ENCODE measurements around the gene EMC10. TPM values are rescaled to one million over a fixed set of nuclear protein-coding genes. Genes with fewer than 3 reads are reported as not detected.
A peak's percentile ranks its signal among the peaks of the same experiment; 100 is the strongest.

EMC10 gene
- polyA plus RNA-seq (2013), result 73.1 and 73.6 TPM in 2 replicates

- Histone ChIP-seq H3K4me1 (ENCODE audit: control insufficient read depth in 1 of 2, insufficient read depth in 2 of 2, low read length in 2 of 2) (peaks cover 3 to 13% of the 10 kb centered on the region in 2 experiments), H3K9me3 (ENCODE audit: insufficient read depth, low read depth, low read length) (peaks cover 4% of the 10 kb centered on the region), H4K91ac (ENCODE audit: low read depth, low read length) (peak within 1 kb of the TSS; percentile 93), H3K4me2 (ENCODE audit: low read length) (peak within 1 kb of the TSS; percentile 78), H3K14ac (ENCODE audit: low read length) (peak within 1 kb of the TSS; percentile 97), H2BK120ac (ENCODE audit: insufficient read depth, low read length, poor library complexity) (peak within 1 kb of the TSS; percentile 69), H3K36me3 (ENCODE audit: control insufficient read depth in 1 of 2, insufficient read depth in 2 of 2, low read length in 2 of 2) (peaks cover 32 to 33% of the 10 kb centered on the region in 2 experiments), H2BK12ac (ENCODE audit: low read length) (no peak within 1 kb of the TSS), H3K27me3 (ENCODE audit: insufficient read depth, low read length) (no peaks in the 10 kb centered on the region), H4K12ac (ENCODE audit: low read depth, low read length) (peak within 1 kb of the TSS; percentile 96), H3K4ac (ENCODE audit: low read depth, low read length) (peak within 1 kb of the TSS; percentile 73), H3K18ac (ENCODE audit: low read length) (peak within 1 kb of the TSS; percentile 88), H3K9ac (ENCODE audit: low read length) (peak within 1 kb of the TSS; percentile 89), H2AFZ (ENCODE audit: insufficient read depth, low read length, poor library complexity) (peak within 1 kb of the TSS; percentile 91), H2BK5ac (ENCODE audit: low read depth, low read length, poor library complexity) (peak within 1 kb of the TSS; percentile 65), H3K79me1 (ENCODE audit: low read length) (peaks cover 3% of the 10 kb centered on the region), H3K79me2 (ENCODE audit: control insufficient read depth, insufficient read depth, low read length, poor library complexity) (peaks cover 5% of the 10 kb centered on the region), H2AK5ac (ENCODE audit: low read length) (peak within 1 kb of the TSS; percentile 58), H3K27ac (ENCODE audit: low read depth, low read length) (peak within 1 kb of the TSS; percentile 82), H3K23ac (ENCODE audit: low read length) (no peak within 1 kb of the TSS), H4K8ac (ENCODE audit: low read depth, low read length) (peak within 1 kb of the TSS; percentile 98), H3K4me3 (ENCODE audit: low read depth, low read length) (peak within 1 kb of the TSS; percentile 83)
- WGBS (ENCODE audit: extremely low coverage, insufficient coverage, insufficient read length), result no CpG with 5 or more reads among the region's 58 CpGs
- peak; percentile 96 to 98 for DNase-seq
Measured at GRCh38 chr19:50476224-50476906, at the start of gene EMC10, which contains the start of gene GARIN5A. EMC10 (plus strand) TSS chr19:50476507; CDS start chr19:50476545, 38 bp downstream. GARIN5A (minus strand) TSS chr19:50476848; CDS start chr19:50476388, 460 bp downstream.

DNA sequence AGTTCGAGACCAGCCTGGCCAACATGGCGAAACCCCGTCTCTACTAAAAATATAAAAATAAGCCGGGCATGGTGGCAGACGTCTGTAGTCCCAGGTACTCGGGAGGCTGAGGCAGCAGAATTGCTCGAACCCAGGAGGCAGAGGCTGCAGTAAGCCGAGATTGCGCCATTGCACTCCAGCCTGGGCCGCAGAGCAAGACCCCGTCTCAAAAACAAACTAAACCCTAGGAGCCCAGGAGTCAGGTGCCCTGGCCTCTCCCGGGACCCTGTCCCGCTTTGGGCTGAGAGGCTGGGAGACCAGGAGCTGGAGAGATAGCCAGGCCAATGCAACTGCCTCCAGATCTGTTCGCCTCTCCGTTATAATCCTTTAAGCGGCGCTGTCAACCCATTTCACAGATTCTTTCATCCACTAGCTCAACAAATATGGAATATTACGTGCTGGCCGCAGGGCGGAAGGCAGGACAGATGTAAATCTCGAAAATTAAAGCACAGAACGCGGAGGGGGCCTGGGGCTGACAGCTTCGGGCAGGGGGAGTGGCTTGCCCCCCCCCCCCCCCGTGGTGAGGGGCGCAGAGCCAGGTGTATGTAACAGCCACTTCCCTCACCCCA is 48.9 kb upstream of the EMC10 start:
- H2BK5ac ChIP-seq (ENCODE audit: low read depth, low read length, poor library complexity), result no peak overlapping the region
- no peak overlapping the region for H3K9ac ChIP-seq (ENCODE audit: low read length)
- no peak overlapping the region for H2BK12ac ChIP-seq (ENCODE audit: low read length)
- H3K4me1 ChIP-seq (ENCODE audit: control insufficient read depth in 1 of 2, insufficient read depth in 2 of 2, low read length in 2 of 2), result peaks cover 6% of the 10 kb centered on the region in 2 experiments
- H3K79me1 ChIP-seq (ENCODE audit: low read length), result peaks cover 7% of the 10 kb centered on the region
- no peaks in the 10 kb centered on the region for H3K36me3 ChIP-seq (ENCODE audit: control insufficient read depth in 1 of 2, insufficient read depth in 2 of 2, low read length in 2 of 2)
- no CpG with 5 or more reads among the region's 26 CpGs for WGBS (ENCODE audit: extremely low coverage, insufficient coverage, insufficient read length)
- no peak overlapping the region for H2BK120ac ChIP-seq (ENCODE audit: insufficient read depth, low read length, poor library complexity)
- no peak overlapping the region for H4K8ac ChIP-seq (ENCODE audit: low read depth, low read length)
- H4K12ac ChIP-seq (ENCODE audit: low read depth, low read length), result no peak overlapping the region
- H2AFZ ChIP-seq (ENCODE audit: insufficient read depth, low read length, poor library complexity), result no peak overlapping the region
- H2AK5ac ChIP-seq (ENCODE audit: low read length), result no peak overlapping the region
- H3K18ac ChIP-seq (ENCODE audit: low read length), result no peak overlapping the region
- H3K14ac ChIP-seq (ENCODE audit: low read length), result no peak overlapping the region
- peaks cover 2% of the 10 kb centered on the region for H3K79me2 ChIP-seq (ENCODE audit: control insufficient read depth, insufficient read depth, low read length, poor library complexity)
- H3K27me3 ChIP-seq (ENCODE audit: insufficient read depth, low read length), result no peaks in the 10 kb centered on the region
- no peak overlapping the region for H3K4me2 ChIP-seq (ENCODE audit: low read length)
- DNase-seq, result peak; percentile 7 to 62
- H3K4me3 ChIP-seq (ENCODE audit: low read depth, low read length), result no peak overlapping the region
- peaks cover 3% of the 10 kb centered on the region for H3K9me3 ChIP-seq (ENCODE audit: insufficient read depth, low read depth, low read length)
- no peak overlapping the region for H4K91ac ChIP-seq (ENCODE audit: low read depth, low read length)
- no peak overlapping the region for H3K23ac ChIP-seq (ENCODE audit: low read length)
- H3K27ac ChIP-seq (ENCODE audit: low read depth, low read length), result no peak overlapping the region
- H3K4ac ChIP-seq (ENCODE audit: low read depth, low read length), result no peak overlapping the region

DNA sequence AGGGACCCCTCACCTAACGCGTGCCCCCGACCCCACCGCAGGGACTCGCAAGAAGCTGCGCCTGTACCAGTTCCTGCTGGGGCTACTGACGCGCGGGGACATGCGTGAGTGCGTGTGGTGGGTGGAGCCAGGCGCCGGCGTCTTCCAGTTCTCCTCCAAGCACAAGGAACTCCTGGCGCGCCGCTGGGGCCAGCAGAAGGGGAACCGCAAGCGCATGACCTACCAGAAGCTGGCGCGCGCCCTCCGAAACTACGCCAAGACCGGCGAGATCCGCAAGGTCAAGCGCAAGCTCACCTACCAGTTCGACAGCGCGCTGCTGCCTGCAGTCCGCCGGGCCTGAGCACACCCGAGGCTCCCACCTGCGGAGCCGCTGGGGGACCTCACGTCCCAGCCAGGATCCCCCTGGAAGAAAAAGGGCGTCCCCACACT is 48.3 kb upstream of the EMC10 start:
- H2BK5ac ChIP-seq (ENCODE audit: low read depth, low read length, poor library complexity), result no peak overlapping the region
- peaks cover 7% of the 10 kb centered on the region for H3K79me1 ChIP-seq (ENCODE audit: low read length)
- H2BK12ac ChIP-seq (ENCODE audit: low read length), result no peak overlapping the region
- no peak overlapping the region for H4K91ac ChIP-seq (ENCODE audit: low read depth, low read length)
- no peak overlapping the region for H2AK5ac ChIP-seq (ENCODE audit: low read length)
- H3K14ac ChIP-seq (ENCODE audit: low read length), result no peak overlapping the region
- H4K8ac ChIP-seq (ENCODE audit: low read depth, low read length), result no peak overlapping the region
- no peak overlapping the region for H2BK120ac ChIP-seq (ENCODE audit: insufficient read depth, low read length, poor library complexity)
- H3K18ac ChIP-seq (ENCODE audit: low read length), result no peak overlapping the region
- H3K27ac ChIP-seq (ENCODE audit: low read depth, low read length), result no peak overlapping the region
- peaks cover 2% of the 10 kb centered on the region for H3K79me2 ChIP-seq (ENCODE audit: control insufficient read depth, insufficient read depth, low read length, poor library complexity)
- no peak overlapping the region for H3K4me2 ChIP-seq (ENCODE audit: low read length)
- H2AFZ ChIP-seq (ENCODE audit: insufficient read depth, low read length, poor library complexity), result no peak overlapping the region
- peak; percentile 68 to 74 for DNase-seq
- no peak overlapping the region for H3K23ac ChIP-seq (ENCODE audit: low read length)
- no peaks in the 10 kb centered on the region for H3K36me3 ChIP-seq (ENCODE audit: control insufficient read depth in 1 of 2, insufficient read depth in 2 of 2, low read length in 2 of 2)
- no peak overlapping the region for H3K9ac ChIP-seq (ENCODE audit: low read length)
- peaks cover 6 to 8% of the 10 kb centered on the region in 2 experiments for H3K4me1 ChIP-seq (ENCODE audit: control insufficient read depth in 1 of 2, insufficient read depth in 2 of 2, low read length in 2 of 2)
- H3K4ac ChIP-seq (ENCODE audit: low read depth, low read length), result no peak overlapping the region
- H4K12ac ChIP-seq (ENCODE audit: low read depth, low read length), result no peak overlapping the region
- no peaks in the 10 kb centered on the region for H3K27me3 ChIP-seq (ENCODE audit: insufficient read depth, low read length)
- H3K9me3 ChIP-seq (ENCODE audit: insufficient read depth, low read depth, low read length), result peaks cover 3% of the 10 kb centered on the region
- WGBS (ENCODE audit: extremely low coverage, insufficient coverage, insufficient read length), result no CpG with 5 or more reads among the region's 38 CpGs
- H3K4me3 ChIP-seq (ENCODE audit: low read depth, low read length), result no peak overlapping the region

DNA sequence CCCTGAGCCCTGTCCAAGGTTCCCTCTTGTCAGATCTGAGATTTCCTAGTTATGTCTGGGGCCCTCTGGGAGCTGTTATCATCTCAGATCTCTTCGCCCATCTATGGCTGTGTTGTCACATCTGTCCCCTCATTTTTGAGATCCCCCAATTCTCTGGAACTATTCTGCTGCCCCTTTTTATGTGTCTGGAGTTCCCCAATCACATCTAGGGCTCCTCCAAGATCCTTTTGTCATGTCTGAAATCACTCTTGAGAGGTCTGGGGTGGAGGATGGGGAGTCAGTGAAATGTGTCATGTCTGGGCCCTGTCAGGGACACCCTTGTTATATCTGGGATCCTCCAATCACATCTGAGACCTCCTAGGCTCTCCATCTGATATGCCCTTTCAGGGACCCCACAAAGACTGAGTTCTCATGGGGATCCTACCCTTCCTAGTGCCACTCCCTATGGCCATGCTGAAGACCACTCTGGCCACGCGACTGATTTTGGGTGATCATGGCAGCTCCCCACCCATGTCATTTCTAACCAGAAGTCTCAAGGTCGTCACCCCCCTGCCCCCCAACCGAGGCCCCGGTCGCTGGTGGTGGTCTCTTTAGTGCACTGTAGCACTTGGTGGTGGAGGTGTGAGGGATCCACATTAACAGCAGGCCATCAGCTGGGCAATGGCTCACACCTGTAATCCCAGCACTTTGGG is 47.4 kb upstream of the EMC10 start:
- Histone ChIP-seq H3K4me2 (ENCODE audit: low read length) (no peak overlapping the region), H3K14ac (ENCODE audit: low read length) (no peak overlapping the region), H3K27me3 (ENCODE audit: insufficient read depth, low read length) (no peaks in the 10 kb centered on the region)

More for the DNA sequence above, 47.4 kb upstream of the EMC10 start:
- no peak overlapping the region for H4K12ac ChIP-seq (ENCODE audit: low read depth, low read length)
- no peak overlapping the region for H2BK5ac ChIP-seq (ENCODE audit: low read depth, low read length, poor library complexity)
- no CpG with 5 or more reads among the region's 7 CpGs for WGBS (ENCODE audit: extremely low coverage, insufficient coverage, insufficient read length)
- no peak overlapping the region for H2BK120ac ChIP-seq (ENCODE audit: insufficient read depth, low read length, poor library complexity)
- no peak overlapping the region for H3K4me3 ChIP-seq (ENCODE audit: low read depth, low read length)
- no peak overlapping the region for H3K9ac ChIP-seq (ENCODE audit: low read length)
- H3K4ac ChIP-seq (ENCODE audit: low read depth, low read length), result no peak overlapping the region
- no peaks in the 10 kb centered on the region for H3K36me3 ChIP-seq (ENCODE audit: control insufficient read depth in 1 of 2, insufficient read depth in 2 of 2, low read length in 2 of 2)
- H3K79me2 ChIP-seq (ENCODE audit: control insufficient read depth, insufficient read depth, low read length, poor library complexity), result peaks cover 2% of the 10 kb centered on the region
- no peak overlapping the region for H4K8ac ChIP-seq (ENCODE audit: low read depth, low read length)
- peaks cover 7% of the 10 kb centered on the region for H3K79me1 ChIP-seq (ENCODE audit: low read length)
- no peak overlapping the region for H3K27ac ChIP-seq (ENCODE audit: low read depth, low read length)
- no peak overlapping the region for H2BK12ac ChIP-seq (ENCODE audit: low read length)
- DNase-seq, result no peak
- no peak overlapping the region for H2AK5ac ChIP-seq (ENCODE audit: low read length)
- peaks cover 3% of the 10 kb centered on the region for H3K9me3 ChIP-seq (ENCODE audit: insufficient read depth, low read depth, low read length)
- no peak overlapping the region for H3K23ac ChIP-seq (ENCODE audit: low read length)
- no peak overlapping the region for H2AFZ ChIP-seq (ENCODE audit: insufficient read depth, low read length, poor library complexity)
- no peak overlapping the region for H3K18ac ChIP-seq (ENCODE audit: low read length)
- H4K91ac ChIP-seq (ENCODE audit: low read depth, low read length), result no peak overlapping the region
- H3K4me1 ChIP-seq (ENCODE audit: control insufficient read depth in 1 of 2, insufficient read depth in 2 of 2, low read length in 2 of 2), result peaks cover 6 to 8% of the 10 kb centered on the region in 2 experiments
